HepG2 (cell line): Measurements from ENCODE around the gene S100A10.

Experiments used
- SRF ChIP-seq: IDR thresholded peaks from 2 replicates; pipeline ENCODE4 v1.6.1; 2011; ENCODE audit warnings: mild to moderate bottlenecking, low read depth, low read length, moderate library complexity
- ZNF550 ChIP-seq: sonication (generic); formaldehyde crosslinking; IDR thresholded peaks from 2 replicates; pipeline ENCODE4 v1.4.0; 2020; ENCODE audit warnings: mild to moderate bottlenecking, missing genetic modification reagents, borderline replicate concordance
- TF ChIP-seq, protein P1 (sequence below): sonication (generic); formaldehyde crosslinking; IDR thresholded peaks from 2 replicates; pipeline ENCODE4 v1.4.0; 2020; ENCODE audit warnings: missing genetic modification reagents

DNA sequence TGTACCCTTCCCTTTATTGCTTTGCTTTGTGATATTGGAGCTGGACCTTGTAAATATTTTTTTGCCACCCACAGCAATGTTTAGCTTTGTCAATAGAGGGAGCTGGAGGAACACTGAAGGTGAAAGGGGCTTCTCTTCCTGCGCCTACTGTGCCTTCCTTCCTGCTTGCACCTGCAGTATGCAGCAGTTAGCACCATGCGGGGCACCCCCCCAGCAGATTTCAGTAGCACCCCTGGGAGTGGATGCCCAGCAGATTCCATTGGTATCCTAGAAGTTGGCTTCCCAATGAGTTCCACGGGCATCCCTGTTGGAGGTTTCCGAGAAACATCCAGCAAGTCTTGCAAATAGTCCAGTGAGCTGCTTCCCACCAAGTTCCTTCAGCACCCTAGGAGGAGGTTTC lies 25.6 kb downstream of the S100A10 start:
- no peak for TF ChIP-seq SRF
- TF ChIP-seq, protein P1, sequence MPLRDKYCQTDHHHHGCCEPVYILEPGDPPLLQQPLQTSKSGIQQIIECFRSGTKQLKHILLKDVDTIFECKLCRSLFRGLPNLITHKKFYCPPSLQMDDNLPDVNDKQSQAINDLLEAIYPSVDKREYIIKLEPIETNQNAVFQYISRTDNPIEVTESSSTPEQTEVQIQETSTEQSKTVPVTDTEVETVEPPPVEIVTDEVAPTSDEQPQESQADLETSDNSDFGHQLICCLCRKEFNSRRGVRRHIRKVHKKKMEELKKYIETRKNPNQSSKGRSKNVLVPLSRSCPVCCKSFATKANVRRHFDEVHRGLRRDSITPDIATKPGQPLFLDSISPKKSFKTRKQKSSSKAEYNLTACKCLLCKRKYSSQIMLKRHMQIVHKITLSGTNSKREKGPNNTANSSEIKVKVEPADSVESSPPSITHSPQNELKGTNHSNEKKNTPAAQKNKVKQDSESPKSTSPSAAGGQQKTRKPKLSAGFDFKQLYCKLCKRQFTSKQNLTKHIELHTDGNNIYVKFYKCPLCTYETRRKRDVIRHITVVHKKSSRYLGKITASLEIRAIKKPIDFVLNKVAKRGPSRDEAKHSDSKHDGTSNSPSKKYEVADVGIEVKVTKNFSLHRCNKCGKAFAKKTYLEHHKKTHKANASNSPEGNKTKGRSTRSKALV (CRISPR knock-in tag), result no peak
- no peak for TF ChIP-seq ZNF550
